LNCaP clone FGC (cell line): ENCODE data around the gene LPCAT3.

Experiments
- DNase-seq: peaks from one replicate; pipeline ENCODE4 v3.0.0-alpha.2; 2011; ENCODE audit warnings: low read depth
- H3K4me3 ChIP-seq: 2 replicates; pipeline ENCODE4 v1.5.1; 2011; ENCODE audit warnings: mild to moderate bottlenecking, low read depth, low read length, control low read depth
- CTCF ChIP-seq: IDR thresholded peaks from 2 replicates; pipeline ENCODE4 v1.5.1; 2012; ENCODE audit warnings: mild to moderate bottlenecking; ENCODE audit not compliant: control insufficient read depth, insufficient read depth; ENCODE audit errors: extremely low read depth

The LPCAT3 gene

GRCh38 chr12:6956021-6956727 lies 62.1 kb downstream of the LPCAT3 start:
- no peak overlapping the region for H3K4me3 ChIP-seq
- no peak for DNase-seq
- TF ChIP-seq CTCF: no peak

- no peak for DNase-seq
- TF ChIP-seq CTCF: no peak
- H3K4me3 ChIP-seq: no peak overlapping the region
Measured at GRCh38 chr12:6955108-6956020, 62.9 kb downstream of the LPCAT3 start.

GRCh38 chr12:6954316-6955107 lies 63.8 kb downstream of the LPCAT3 start:
- no peak for DNase-seq
- no peak for TF ChIP-seq CTCF
- H3K4me3 ChIP-seq: no peak overlapping the region

GRCh38 chr12:6953442-6954315 lies 64.6 kb downstream of the LPCAT3 start:
- no peak for DNase-seq
- TF ChIP-seq CTCF: no peak
- H3K4me3 ChIP-seq: no peak overlapping the region

GRCh38 chr12:6952863-6953441 lies 65.3 kb downstream of the LPCAT3 start:
- TF ChIP-seq CTCF: no peak
- no peak overlapping the region for H3K4me3 ChIP-seq
- no peak for DNase-seq
